Esophagus squamous epithelium (tissue), 4 donors: ENCODE results near the gene NAA80.
A peak's percentile ranks its signal among the peaks of the same experiment; 100 is the strongest.

Experiments used
- CTCF ChIP-seq, 6 experiments: fragments of 450-650 bp in 4 of 6; fragments of 200-600 bp in 2 of 6; sonication (generic) in 2 of 6; IDR thresholded peaks; one replicate each; pipeline ENCODE4 v1.5.1; 2016 to 2019; ENCODE audit warnings: antibody characterized with exemption in 6 of 6, mild to moderate bottlenecking in 4 of 6, moderate library complexity in 4 of 6
- POLR2A ChIP-seq, 4 donors: fragments of 450-650 bp; IDR thresholded peaks; one replicate each; pipeline ENCODE4 v1.6.1; 2017; ENCODE audit warnings: antibody characterized with exemption in 4 of 4, mild to moderate bottlenecking in 4 of 4, moderate library complexity in 3 of 4

- TF ChIP-seq CTCF (IDR thresholded peaks at IDR 0.05) (no peak), POLR2A (IDR thresholded peaks at IDR 0.05) (peak in 3 of 4 donors; percentile 63 to 81 (median 69))
These were observed 21.7 kb upstream of the NAA80 start for GRCh38 chr3:50320853-50321335.
